Right lobe of liver (tissue), 6 donors: Measurements from ENCODE around the gene PPFIA4. TPM values are rescaled to one million over a fixed set of nuclear protein-coding genes. Genes with fewer than 3 reads are reported as not detected.
A peak's percentile ranks its signal among the peaks of the same experiment; 100 is the strongest.

Source experiments
- ATAC-seq, 4 donors: fragments of 200-7000 bp; cut with Tn5 transposase; one replicate each; pipeline ENCODE4 v1.9.1; 2020; ENCODE audit warnings: mild to moderate bottlenecking in 4 of 4, moderate library complexity in 4 of 4
- DNase-seq, 3 donors: peaks; one replicate each; pipeline ENCODE4 v3.0.0-alpha.2; 2020
- H3K27ac ChIP-seq, 3 donors: fragments of 200-600 bp; one replicate each; pipeline ENCODE4 v1.8.0; 2022
- H3K27me3 ChIP-seq, 2 donors: fragments of 200-600 bp; one replicate each; pipeline ENCODE4 v1.8.0; 2022
- H3K36me3 ChIP-seq, 4 donors: fragments of 200-600 bp; sonication (generic) in 1 of 4; one replicate each; pipeline versions ENCODE4 v1.5.1 to v1.8.0; 2017 to 2022; ENCODE audit warnings: control low read depth in 1 of 4
- H3K4me1 ChIP-seq, 4 donors: fragments of 200-600 bp; sonication (generic) in 1 of 4; one replicate each; pipeline versions ENCODE4 v1.5.1 to v1.8.0; 2017 to 2022; ENCODE audit warnings: control low read depth in 1 of 4
- H3K4me3 ChIP-seq, 3 donors: fragments of 200-600 bp; one replicate each; pipeline ENCODE4 v1.8.0; 2022
- H3K9me3 ChIP-seq, 4 donors: fragments of 200-600 bp; sonication (generic) in 1 of 4; one replicate each; pipeline versions ENCODE4 v1.5.1 to v1.8.0; 2017 to 2022; ENCODE audit warnings: control low read depth in 1 of 4
- CTCF ChIP-seq, 4 donors: fragments of 200-600 bp in 3 of 4; fragments of 450-650 bp in 1 of 4; IDR thresholded peaks; one replicate each; pipeline versions ENCODE4 v1.5.1 to v1.8.0; 2016 to 2022; ENCODE audit warnings: antibody characterized with exemption in 4 of 4, mild to moderate bottlenecking in 2 of 4
- POLR2A ChIP-seq: fragments of 450-650 bp; IDR thresholded peaks from one replicate; pipeline ENCODE4 v1.6.1; 2017; ENCODE audit warnings: antibody characterized with exemption, mild to moderate bottlenecking
- WGBS: methylation state at CpG from one replicate; pipeline ENCODE4 v1.1.6; 2018; ENCODE audit warnings: low coverage, low lambda C conversion rate; ENCODE audit not compliant: insufficient coverage; ENCODE audit errors: missing lambda C conversion rate; 5-methylcytosine and 5-hydroxymethylcytosine counted together
- intact Hi-C, 2 donors: fragments of 100-400 bp; cut with DNase I; formaldehyde crosslinking; loops; one replicate each; pipeline versions ENCODE4 v1.11.2 to v1.14.1; 2022
- total RNA-seq, 6 experiments: library from RNA; depleted of rRNA in 2 of 6; stranded (reverse); fragments of >200 nt in 2 of 6; fragmentation: NEBNext Ultra II Directional in 3 of 6; extraction: Animal tissue kit (Norgen Biotek cat#: 25700) in 3 of 6; gene quantifications; one replicate each; pipeline versions ENCODE4 v1.1.0 to v1.2.4, GENCODE V29; 2016 to 2023
- donor health status: DM: no; HTN: yes; CAD: no.
- donor health status: DM: no; HTN: no; CAD: no.
- donor health status: DM: no; HTN: no; CAD: no.
- donor health status: DM: no; HTN: yes; CAD: no.
- donor health status: DM: no; HTN: yes; CAD: no.

The PPFIA4 gene
- total RNA-seq, 6 experiments from 2014 or later, result 0.18 to 5.5 (median 0.49) TPM; not detected in 1

- Histone ChIP-seq H3K4me3 (peak overlapping the region in 2 of 3 donors; percentile 12 to 38), H3K36me3 (no peaks in the 10 kb centered on the region), H3K4me1 (peaks cover 0 to 4% (median 0%) of the 10 kb centered on the region in 4 donors), H3K27ac (no peak overlapping the region), H3K27me3 (no peaks in the 10 kb centered on the region), H3K9me3 (no peaks in the 10 kb centered on the region)
- WGBS, result 36% methylated on average over 8 of the region's 30 CpGs
- ATAC-seq (peak; percentile 64 to 77 (median 74)), DNase-seq (no peak)
- intact Hi-C loops, result no loop called here
- TF ChIP-seq POLR2A, result no peak
- TF ChIP-seq CTCF (IDR thresholded peaks at IDR 0.05), result no peak
Measured at GRCh38 chr1:203076031-203076511, 49.8 kb downstream of the PPFIA4 start.

GRCh38 chr1:203077367-203077766 is 51.1 kb downstream of the PPFIA4 start:
- ATAC-seq, result no peak
- 88% methylated on average over 3 of the region's 3 CpGs for WGBS
- H3K4me1 ChIP-seq, result peaks cover 0 to 4% (median 0%) of the 10 kb centered on the region in 4 donors
- no peaks in the 10 kb centered on the region for H3K36me3 ChIP-seq
- intact Hi-C loops, result no loop called here
- no peaks in the 10 kb centered on the region for H3K27me3 ChIP-seq
- DNase-seq, result no peak
- no peak overlapping the region for H3K27ac ChIP-seq
- no peaks in the 10 kb centered on the region for H3K9me3 ChIP-seq
- TF ChIP-seq POLR2A, result no peak
- TF ChIP-seq CTCF (IDR thresholded peaks at IDR 0.05), result no peak
- no peak overlapping the region for H3K4me3 ChIP-seq

DNA sequence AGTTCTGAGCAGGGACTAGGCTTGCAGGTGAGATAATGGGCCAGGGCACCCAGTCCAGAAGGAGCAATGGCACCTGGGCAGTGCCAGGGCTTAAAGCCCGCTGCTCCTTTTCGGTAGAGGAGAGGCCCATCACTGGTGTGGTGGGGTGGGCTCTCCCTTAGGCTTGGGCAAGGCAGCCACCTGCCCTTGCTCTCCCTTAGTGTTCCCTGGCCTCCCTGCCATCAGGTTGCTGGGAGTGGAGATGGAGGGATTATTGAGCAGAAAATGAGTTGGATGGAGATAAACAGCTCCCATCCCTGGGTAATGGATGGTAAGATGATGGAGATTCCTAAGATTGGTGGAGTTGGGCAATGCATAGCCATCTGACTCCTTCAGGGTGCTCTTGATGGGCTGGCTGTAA is 51.7 kb downstream of the PPFIA4 start:
- no peaks in the 10 kb centered on the region for H3K36me3 ChIP-seq
- no peak for ATAC-seq
- no peak overlapping the region for H3K4me3 ChIP-seq
- no peak overlapping the region for H3K27ac ChIP-seq
- no peaks in the 10 kb centered on the region for H3K27me3 ChIP-seq
- no peaks in the 10 kb centered on the region for H3K9me3 ChIP-seq
- peaks cover 0 to 4% (median 0%) of the 10 kb centered on the region in 4 donors for H3K4me1 ChIP-seq
- DNase-seq, result no peak
- intact Hi-C loops, result no loop called here
- 80% methylated on average over 1 of the region's 2 CpGs for WGBS
- TF ChIP-seq POLR2A (no peak), CTCF (IDR thresholded peaks at IDR 0.05) (no peak)

DNA sequence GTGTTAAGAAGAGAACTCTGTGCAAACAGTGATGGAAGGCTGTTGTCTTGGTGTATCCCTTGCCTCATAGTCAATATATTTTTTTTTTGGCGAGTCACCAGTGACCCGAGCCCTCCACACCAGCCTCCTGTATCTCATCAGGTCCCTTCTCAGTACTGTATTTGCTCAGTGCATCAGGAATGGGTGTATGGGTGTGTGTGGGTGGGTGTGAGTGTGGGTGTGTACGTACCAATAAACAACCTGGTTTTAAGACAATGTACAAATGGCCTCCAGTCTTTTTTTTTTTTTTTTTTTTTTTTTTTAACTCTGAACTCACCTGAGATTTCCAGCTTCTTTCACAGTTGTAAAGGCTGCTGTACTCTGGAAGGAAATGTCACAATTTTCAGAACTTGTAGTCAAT is 52.2 kb downstream of the PPFIA4 start:
- Histone ChIP-seq H3K27ac (no peak overlapping the region), H3K36me3 (no peaks in the 10 kb centered on the region), H3K9me3 (no peaks in the 10 kb centered on the region), H3K27me3 (no peaks in the 10 kb centered on the region), H3K4me1 (peaks cover 0 to 4% (median 0%) of the 10 kb centered on the region in 4 donors), H3K4me3 (no peak overlapping the region)
- ATAC-seq (no peak), DNase-seq (no peak)
- WGBS, result 51% methylated on average over 3 of the region's 3 CpGs
- intact Hi-C loops, result no loop called here
- TF ChIP-seq POLR2A, result no peak
- no peak for TF ChIP-seq CTCF (IDR thresholded peaks at IDR 0.05)

GRCh38 chr1:203080456-203080855 is 54.2 kb downstream of the PPFIA4 start:
- Histone ChIP-seq H3K9me3 (no peaks in the 10 kb centered on the region), H3K27ac (no peak overlapping the region), H3K4me1 (peaks cover 0 to 7% (median 2%) of the 10 kb centered on the region in 4 donors), H3K36me3 (no peaks in the 10 kb centered on the region), H3K27me3 (no peaks in the 10 kb centered on the region), H3K4me3 (no peak overlapping the region)
- 49% methylated on average over 3 of the region's 5 CpGs for WGBS
- DNase-seq (no peak), ATAC-seq (no peak)
- intact Hi-C loops, result no loop called here
- no peak for TF ChIP-seq POLR2A
- TF ChIP-seq CTCF (IDR thresholded peaks at IDR 0.05), result no peak
